Peyer's patch (tissue), 4 donors: Measurements from ENCODE around the gene PPP1R3C.

Experiments used
- CTCF ChIP-seq, 6 experiments: fragments of 450-650 bp in 4 of 6; fragments of 200-600 bp in 2 of 6; sonication (generic) in 1 of 6; IDR thresholded peaks; one replicate each; pipeline ENCODE4 v1.5.1; 2017 to 2019; ENCODE audit warnings: antibody characterized with exemption in 6 of 6, mild to moderate bottlenecking in 3 of 6, moderate library complexity in 1 of 6
- POLR2A ChIP-seq, 2 donors: fragments of 450-650 bp; IDR thresholded peaks; one replicate each; pipeline ENCODE4 v1.5.1; 2017; ENCODE audit warnings: antibody characterized with exemption in 2 of 2, mild to moderate bottlenecking in 2 of 2, moderate library complexity in 2 of 2

- TF ChIP-seq CTCF (IDR thresholded peaks at IDR 0.05): no peak
- no peak for TF ChIP-seq POLR2A (IDR thresholded peaks at IDR 0.05)
These were observed 44.9 kb downstream of the PPP1R3C start for GRCh38 chr10:91587710-91588638.
